Rectal smooth muscle tissue (tissue), 1 donor: ENCODE measurements around the gene HOXC4.
"Not testable (repeated sequence)": the region's sequence is repeated elsewhere in the genome, so short reads cannot be mapped to it uniquely, and the experiment has no call there.

Experiments used
- H3K27ac ChIP-seq: one replicate; pipeline ENCODE4 v1.7.0; 2013; ENCODE audit warnings: low read depth, low read length, inconsistent platforms
- H3K27me3 ChIP-seq: one replicate; pipeline ENCODE4 v1.7.0; 2013; ENCODE audit warnings: low read length; ENCODE audit not compliant: control insufficient read depth, insufficient read depth
- H3K36me3 ChIP-seq: one replicate; pipeline ENCODE4 v1.7.0; 2013; ENCODE audit warnings: low read length; ENCODE audit not compliant: control insufficient read depth, insufficient read depth
- H3K4me1 ChIP-seq: one replicate; pipeline ENCODE4 v1.7.0; 2013; ENCODE audit warnings: low read length; ENCODE audit not compliant: control insufficient read depth, insufficient read depth
- H3K4me3 ChIP-seq: one replicate; pipeline ENCODE4 v1.7.0; 2013; ENCODE audit warnings: low read length
- H3K9ac ChIP-seq: one replicate; pipeline ENCODE4 v1.7.0; 2013; ENCODE audit warnings: low read length

The HOXC4 gene

GRCh38 chr12:54068418-54069070 lies 14.9 kb downstream of the HOXC4 start:
- Histone ChIP-seq H3K27me3 (peaks cover 8% of the 10 kb centered on the region), H3K9ac (no peak overlapping the region), H3K36me3 (no peaks in the 10 kb centered on the region), H3K4me3 (no peak overlapping the region), H3K27ac (no peak overlapping the region), H3K4me1 (peaks cover 4% of the 10 kb centered on the region)

GRCh38 chr12:54071942-54072341 lies 18.3 kb downstream of the HOXC4 start:
- no peak overlapping the region for H3K27ac ChIP-seq
- no peak overlapping the region for H3K4me3 ChIP-seq
- no peaks in the 10 kb centered on the region for H3K36me3 ChIP-seq
- peaks cover 4% of the 10 kb centered on the region for H3K4me1 ChIP-seq
- H3K27me3 ChIP-seq: no peaks in the 10 kb centered on the region
- no peak overlapping the region for H3K9ac ChIP-seq

- H3K36me3 ChIP-seq: no peaks in the 10 kb centered on the region
- no peaks in the 10 kb centered on the region for H3K27me3 ChIP-seq
Measured at GRCh38 chr12:54074308-54074707, 20.7 kb downstream of the HOXC4 start.

GRCh38 chr12:54075409-54075808 lies 21.8 kb downstream of the HOXC4 start:
- H3K27me3 ChIP-seq: no peaks in the 10 kb centered on the region
- H3K36me3 ChIP-seq: no peaks in the 10 kb centered on the region
- no peaks in the 10 kb centered on the region for H3K4me1 ChIP-seq
- no peak overlapping the region for H3K27ac ChIP-seq
- H3K9ac ChIP-seq: no peak overlapping the region
- no peak overlapping the region for H3K4me3 ChIP-seq

More at GRCh38 chr12:54074308-54074707, 20.7 kb downstream of the HOXC4 start:
- Histone ChIP-seq H3K4me3 (no peak overlapping the region), H3K9ac (no peak overlapping the region), H3K4me1 (no peaks in the 10 kb centered on the region), H3K27ac (no peak overlapping the region)

GRCh38 chr12:54075974-54076373 lies 22.3 kb downstream of the HOXC4 start:
- H3K27me3 ChIP-seq: no peaks in the 10 kb centered on the region
- no peak overlapping the region for H3K27ac ChIP-seq
- H3K4me1 ChIP-seq: no peaks in the 10 kb centered on the region
- no peak overlapping the region for H3K9ac ChIP-seq
- no peak overlapping the region for H3K4me3 ChIP-seq
- no peaks in the 10 kb centered on the region for H3K36me3 ChIP-seq

- not testable (repeated sequence) for H3K27me3 ChIP-seq, H3K9ac ChIP-seq, H3K4me1 ChIP-seq, H3K36me3 ChIP-seq
- H3K4me3 ChIP-seq: peak overlapping the region; percentile 27
- H3K27ac ChIP-seq: peak overlapping the region; percentile 83
Measured at GRCh38 chr12:54077843-54078242, 24.2 kb downstream of the HOXC4 start.

GRCh38 chr12:54079115-54079514 lies 25.5 kb downstream of the HOXC4 start:
- peak overlapping the region; percentile 32 for H3K4me3 ChIP-seq
- not testable (repeated sequence) for H3K9ac ChIP-seq, H3K4me1 ChIP-seq, H3K27me3 ChIP-seq, H3K36me3 ChIP-seq
- peak overlapping the region; percentile 51 for H3K27ac ChIP-seq

GRCh38 chr12:54080008-54080924 lies 26.6 kb downstream of the HOXC4 start:
- H3K9ac ChIP-seq, H3K4me1 ChIP-seq, H3K36me3 ChIP-seq, H3K27me3 ChIP-seq: not testable (repeated sequence)
- Histone ChIP-seq H3K27ac (peak overlapping the region; percentile 51), H3K4me3 (peak overlapping the region; percentile 4)

- Histone ChIP-seq H3K27ac (peak overlapping the region; percentile 25), H3K4me3 (peak overlapping the region; percentile 25)
- H3K27me3 ChIP-seq, H3K4me1 ChIP-seq, H3K9ac ChIP-seq, H3K36me3 ChIP-seq: not testable (repeated sequence)
Measured at GRCh38 chr12:54081053-54081514, 27.4 kb downstream of the HOXC4 start.

GRCh38 chr12:54081581-54082396 lies 28.2 kb downstream of the HOXC4 start:
- peak overlapping the region; percentile 64 for H3K27ac ChIP-seq
- H3K36me3 ChIP-seq, H3K9ac ChIP-seq, H3K4me1 ChIP-seq, H3K27me3 ChIP-seq: not testable (repeated sequence)
- peak overlapping the region; percentile 46 for H3K4me3 ChIP-seq

- peak overlapping the region; percentile 46 for H3K4me3 ChIP-seq
- no peaks in the 10 kb centered on the region for H3K27me3 ChIP-seq
- H3K36me3 ChIP-seq: no peaks in the 10 kb centered on the region
- H3K9ac ChIP-seq: no peak overlapping the region
- peak overlapping the region; percentile 64 for H3K27ac ChIP-seq
- no peaks in the 10 kb centered on the region for H3K4me1 ChIP-seq
Measured at GRCh38 chr12:54082397-54082892, 28.8 kb downstream of the HOXC4 start.

GRCh38 chr12:54088011-54088410 lies 34.4 kb downstream of the HOXC4 start:
- H3K27ac ChIP-seq, H3K36me3 ChIP-seq, H3K27me3 ChIP-seq, H3K4me3 ChIP-seq, H3K4me1 ChIP-seq, H3K9ac ChIP-seq: not testable (repeated sequence)
